HG03095 (cell line): ENCODE results near the gene RABEP2.
A peak's percentile ranks its signal among the peaks of the same experiment; 100 is the strongest.
"Not testable (repeated sequence)": the region's sequence is repeated elsewhere in the genome, so short reads cannot be mapped to it uniquely, and the experiment has no call there.

ENCODE experiments used
- ATAC-seq: cut with Tn5 transposase; IDR thresholded peaks from one replicate; pipeline ENCODE4 v1.9.1; 2021; ENCODE audit warnings: moderate library complexity; ENCODE audit not compliant: unreplicated experiment

RABEP2 gene

GRCh38 chr16:28879841-28880588 lies 45.0 kb downstream of the RABEP2 start:
- peak; percentile 86 for ATAC-seq

- ATAC-seq = peak; percentile 21
These were observed 45.7 kb downstream of the RABEP2 start for GRCh38 chr16:28879261-28879840.

GRCh38 chr16:28878083-28878926 lies 46.7 kb downstream of the RABEP2 start, which contains the start of gene ATP2A1:
ATP2A1 (plus strand) TSS chr16:28878488; CDS start chr16:28878672, 184 bp downstream.
- no peak for ATAC-seq

GRCh38 chr16:28877655-28878000 lies 47.4 kb downstream of the RABEP2 start:
- no peak for ATAC-seq

- ATAC-seq = no peak
These were observed 47.9 kb downstream of the RABEP2 start for GRCh38 chr16:28876973-28877654.

GRCh38 chr16:28876019-28876659 lies 48.9 kb downstream of the RABEP2 start:
- ATAC-seq = no peak

GRCh38 chr16:28875134-28876018 lies 49.7 kb downstream of the RABEP2 start:
- ATAC-seq = no peak

GRCh38 chr16:28874406-28874805 lies 50.6 kb downstream of the RABEP2 start:
- no peak for ATAC-seq

- ATAC-seq = no peak
These were observed 51.4 kb downstream of the RABEP2 start for GRCh38 chr16:28873543-28874201.

GRCh38 chr16:28872952-28873351 lies 52.1 kb downstream of the RABEP2 start:
- ATAC-seq = no peak

GRCh38 chr16:28869201-28869600 lies 55.8 kb downstream of the RABEP2 start:
- ATAC-seq = no peak

- not testable (repeated sequence) for ATAC-seq
These were observed 57.4 kb downstream of the RABEP2 start for GRCh38 chr16:28867646-28868045.

- no peak for ATAC-seq
These were observed 57.8 kb downstream of the RABEP2 start for GRCh38 chr16:28867241-28867640.

GRCh38 chr16:28866454-28866804 lies 58.6 kb downstream of the RABEP2 start:
- ATAC-seq = no peak

GRCh38 chr16:28865722-28866453 lies 59.1 kb downstream of the RABEP2 start:
- no peak for ATAC-seq

- ATAC-seq = no peak
These were observed 59.9 kb downstream of the RABEP2 start for GRCh38 chr16:28865001-28865688.

- ATAC-seq = peak; percentile 4
These were observed 60.9 kb downstream of the RABEP2 start for GRCh38 chr16:28863929-28864793.
